Fibroblast of mammary gland (primary cell): ENCODE data around the gene PXYLP1.

Experiments
- DNase-seq: peaks from one replicate; pipeline ENCODE4 v3.0.0-alpha.2; 2010; ENCODE audit warnings: low read depth
- H3K4me3 ChIP-seq: 2 replicates; pipeline ENCODE4 v1.5.1; 2011; ENCODE audit warnings: low read depth, mild to moderate bottlenecking, low read length, moderate library complexity; ENCODE audit not compliant: control insufficient read depth
- CTCF ChIP-seq: conservative IDR thresholded peaks from 2 replicates; pipeline ENCODE4 v1.5.1; 2011; ENCODE audit warnings: low read depth, low read length, inconsistent platforms; ENCODE audit not compliant: control insufficient read depth, insufficient read depth

Gene PXYLP1

DNA sequence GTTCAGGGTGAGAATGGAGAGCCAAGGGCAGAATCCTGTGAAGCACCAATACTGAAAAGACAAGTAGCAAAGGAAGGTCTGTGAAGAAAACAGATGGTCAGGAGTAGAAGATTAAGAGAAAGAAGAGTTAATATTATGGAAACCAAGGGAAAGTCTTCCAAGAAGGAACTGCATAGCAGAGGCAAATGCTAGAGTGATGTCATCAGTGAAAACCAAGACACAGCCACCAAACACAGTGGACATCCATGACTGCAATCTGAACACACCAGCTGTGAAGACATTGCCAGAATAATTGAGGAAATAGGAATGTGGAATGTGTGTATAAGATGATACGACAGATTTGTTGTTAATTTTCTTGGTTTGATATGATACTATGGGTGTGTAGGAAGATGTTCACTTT is 109.9 kb downstream of the PXYLP1 start:
- no peak for TF ChIP-seq CTCF
- no peak for DNase-seq
- no peak overlapping the region for H3K4me3 ChIP-seq

- DNase-seq, result no peak
- no peak for TF ChIP-seq CTCF
- no peak overlapping the region for H3K4me3 ChIP-seq
These were observed 110.8 kb downstream of the PXYLP1 start for GRCh38 chr3:141342386-141342785.

DNA sequence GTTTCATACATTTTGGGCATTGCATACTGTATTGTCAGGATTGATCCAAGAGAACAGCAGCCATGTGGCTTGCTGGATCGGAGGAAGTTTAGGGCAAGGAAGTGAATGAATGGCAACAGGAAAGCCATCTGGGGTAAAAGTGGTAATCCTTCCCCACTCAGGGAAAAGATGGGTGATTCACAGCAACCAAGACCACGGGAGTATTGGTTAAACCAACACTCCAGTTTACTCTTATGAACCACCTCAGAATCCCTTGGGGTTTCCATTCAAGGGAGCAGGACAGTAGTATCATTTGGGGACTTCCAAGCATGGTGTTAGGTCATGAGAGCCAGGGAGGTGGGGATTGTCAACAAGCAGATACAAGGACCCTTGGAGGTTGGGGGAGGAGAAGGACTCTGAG is 111.5 kb downstream of the PXYLP1 start:
- no peak for DNase-seq
- H3K4me3 ChIP-seq, result no peak overlapping the region
- TF ChIP-seq CTCF, result no peak

DNA sequence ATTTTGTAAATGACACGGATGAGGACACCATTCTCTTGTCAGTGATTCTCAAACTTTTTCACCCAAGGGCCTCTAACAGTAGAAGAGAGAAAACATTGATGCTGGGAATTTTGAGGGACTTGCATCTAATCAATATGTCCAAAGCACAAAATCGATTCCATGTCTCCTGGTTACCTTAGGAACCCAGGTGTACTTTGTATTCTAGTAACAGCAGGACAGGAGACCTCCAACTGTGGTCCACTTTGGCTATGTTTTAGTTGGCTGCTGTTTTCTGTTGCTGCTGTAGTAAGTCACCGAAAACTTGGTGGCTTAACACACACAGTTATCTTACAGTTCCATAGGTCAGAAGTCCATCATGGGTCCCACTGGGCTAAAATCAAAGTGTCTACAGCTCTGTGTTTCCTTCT is 112.2 kb downstream of the PXYLP1 start:
- no peak for TF ChIP-seq CTCF

More for the DNA sequence above, 112.2 kb downstream of the PXYLP1 start:
- DNase-seq, result no peak
- no peak overlapping the region for H3K4me3 ChIP-seq
